ENCODE data around the gene PCCA.
"Not testable (repeated sequence)": the region's sequence is repeated elsewhere in the genome, so short reads cannot be mapped to it uniquely, and the experiment has no call there.

The PCCA gene

GRCh38 chr13:100515410-100515800 lies 426.5 kb downstream of the PCCA start:
- no peak for DNase-seq

GRCh38 chr13:100517135-100517534 lies 428.2 kb downstream of the PCCA start:
- DNase-seq, result no peak

- DNase-seq, result no peak
These were observed 428.8 kb downstream of the PCCA start for GRCh38 chr13:100517728-100518127.

- DNase-seq, result no peak
These were observed 429.6 kb downstream of the PCCA start for GRCh38 chr13:100518394-100519062.

GRCh38 chr13:100519626-100520025 lies 430.7 kb downstream of the PCCA start:
- no peak for DNase-seq

GRCh38 chr13:100520936-100521850 lies 432.3 kb downstream of the PCCA start:
- no peak for DNase-seq

- DNase-seq, result no peak
These were observed 433.1 kb downstream of the PCCA start for GRCh38 chr13:100521851-100522617.

GRCh38 chr13:100522618-100523309 lies 433.9 kb downstream of the PCCA start:
- no peak for DNase-seq

- no peak for DNase-seq
These were observed 434.5 kb downstream of the PCCA start for GRCh38 chr13:100523411-100523810.

- no peak for DNase-seq
These were observed 435.1 kb downstream of the PCCA start for GRCh38 chr13:100523981-100524386.

- not testable (repeated sequence) for DNase-seq
These were observed 435.8 kb downstream of the PCCA start for GRCh38 chr13:100524688-100525087.

- DNase-seq, result no peak
These were observed 436.8 kb downstream of the PCCA start for GRCh38 chr13:100525453-100526317.

GRCh38 chr13:100526318-100527000 lies 437.6 kb downstream of the PCCA start:
- no peak for DNase-seq

- DNase-seq, result no peak
These were observed 438.8 kb downstream of the PCCA start for GRCh38 chr13:100527644-100528043.

GRCh38 chr13:100528353-100528752 lies 439.5 kb downstream of the PCCA start:
- no peak for DNase-seq

GRCh38 chr13:100528820-100529219 lies 439.9 kb downstream of the PCCA start:
- no peak for DNase-seq

GRCh38 chr13:100529666-100530377 lies 440.9 kb downstream of the PCCA start:
- DNase-seq, result peak; percentile 36

- no peak for DNase-seq
These were observed 441.8 kb downstream of the PCCA start for GRCh38 chr13:100530671-100531213.

GRCh38 chr13:100532090-100532766 lies 443.3 kb downstream of the PCCA start:
- DNase-seq, result no peak

Measured in NCI-H1417 treated with DMSO at 0.1 percent for 48 hours (cell line).